ENCODE data around the gene TMEM168.
"Not testable (repeated sequence)": the region's sequence is repeated elsewhere in the genome, so short reads cannot be mapped to it uniquely, and the experiment has no call there.

Gene TMEM168, protein sequence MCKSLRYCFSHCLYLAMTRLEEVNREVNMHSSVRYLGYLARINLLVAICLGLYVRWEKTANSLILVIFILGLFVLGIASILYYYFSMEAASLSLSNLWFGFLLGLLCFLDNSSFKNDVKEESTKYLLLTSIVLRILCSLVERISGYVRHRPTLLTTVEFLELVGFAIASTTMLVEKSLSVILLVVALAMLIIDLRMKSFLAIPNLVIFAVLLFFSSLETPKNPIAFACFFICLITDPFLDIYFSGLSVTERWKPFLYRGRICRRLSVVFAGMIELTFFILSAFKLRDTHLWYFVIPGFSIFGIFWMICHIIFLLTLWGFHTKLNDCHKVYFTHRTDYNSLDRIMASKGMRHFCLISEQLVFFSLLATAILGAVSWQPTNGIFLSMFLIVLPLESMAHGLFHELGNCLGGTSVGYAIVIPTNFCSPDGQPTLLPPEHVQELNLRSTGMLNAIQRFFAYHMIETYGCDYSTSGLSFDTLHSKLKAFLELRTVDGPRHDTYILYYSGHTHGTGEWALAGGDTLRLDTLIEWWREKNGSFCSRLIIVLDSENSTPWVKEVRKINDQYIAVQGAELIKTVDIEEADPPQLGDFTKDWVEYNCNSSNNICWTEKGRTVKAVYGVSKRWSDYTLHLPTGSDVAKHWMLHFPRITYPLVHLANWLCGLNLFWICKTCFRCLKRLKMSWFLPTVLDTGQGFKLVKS

DNA sequence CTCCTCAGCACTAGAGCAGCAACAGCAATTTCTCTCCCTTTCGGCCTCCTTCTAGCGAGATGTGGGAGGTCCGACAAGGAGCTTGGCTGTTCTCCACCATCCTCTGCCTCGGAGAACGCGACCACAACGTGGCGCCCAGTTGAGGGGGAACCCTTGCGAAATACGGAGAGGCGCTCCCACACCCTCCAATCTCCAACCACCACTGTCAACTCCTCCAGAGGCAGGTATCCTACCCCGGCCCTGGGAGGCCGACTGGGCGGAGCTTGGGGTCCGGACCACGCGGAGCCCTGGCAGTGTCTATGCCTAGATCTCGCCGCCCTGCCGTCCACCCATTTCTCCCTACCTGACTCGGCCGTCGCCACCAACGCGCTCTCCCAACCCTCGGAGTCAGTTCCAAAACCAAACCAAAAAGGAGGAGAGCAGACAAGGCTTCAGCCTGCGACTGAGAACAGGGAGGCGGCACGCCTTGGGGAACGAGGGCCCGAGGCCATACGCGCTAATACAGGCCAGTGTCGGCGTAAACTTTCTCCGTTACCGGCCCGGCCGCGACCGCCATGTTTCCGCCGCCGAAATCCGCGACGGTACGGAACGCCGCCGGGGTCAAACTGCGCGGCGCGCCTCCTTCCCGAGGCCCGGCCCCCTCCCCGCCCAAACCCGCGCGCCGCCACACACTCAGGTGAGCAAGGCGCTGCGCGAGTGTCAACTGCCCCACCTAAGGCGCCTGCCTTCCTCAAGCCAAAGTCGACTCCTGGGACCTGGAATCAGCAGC, at the start of gene TMEM168:
Gene TMEM168, minus strand, starts transcription at position 577 of the 769 bp plus-strand sequence. CDS start 5,568 bp downstream, outside the sequence.
- DNase-seq = peak; percentile 91

DNA sequence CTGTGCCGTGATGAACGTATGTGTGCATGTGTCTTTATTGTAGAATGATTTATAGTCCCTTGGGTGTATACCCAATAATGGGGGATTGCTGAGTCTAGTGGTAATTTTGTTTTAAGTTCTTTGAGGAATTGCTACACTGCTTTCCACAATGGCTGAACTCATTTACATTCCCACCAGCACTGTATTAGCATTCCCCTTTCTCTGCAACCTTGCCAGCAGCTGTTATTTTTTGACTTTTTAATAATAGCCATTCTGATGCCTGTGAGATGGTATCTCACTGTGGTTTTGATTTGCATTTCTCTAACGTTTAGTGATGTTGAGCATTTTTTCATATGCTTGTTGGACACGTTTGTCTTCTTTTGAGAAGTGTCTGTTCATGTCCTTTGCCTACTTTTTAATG, 45.7 kb upstream of the TMEM168 start:
- DNase-seq = not testable (repeated sequence)

DNA sequence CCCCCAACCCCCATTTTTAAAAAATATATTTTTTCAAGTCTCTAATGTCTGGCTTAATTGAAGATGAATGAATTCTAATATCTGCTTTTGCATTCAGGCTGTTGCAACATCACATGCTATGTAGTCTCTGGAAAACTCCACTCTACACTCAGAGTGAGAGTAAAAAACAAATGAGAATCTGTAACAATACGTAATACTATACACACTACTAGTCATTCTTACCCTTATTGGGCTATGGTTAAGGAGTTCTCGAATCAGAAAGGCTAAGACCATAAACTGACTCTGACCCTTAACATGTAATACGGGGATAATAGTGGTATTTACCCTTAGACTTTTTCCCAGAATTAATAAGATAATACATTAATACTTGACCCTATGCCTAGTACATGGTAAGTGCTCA, 42.9 kb upstream of the TMEM168 start:
- DNase-seq = no peak

DNA sequence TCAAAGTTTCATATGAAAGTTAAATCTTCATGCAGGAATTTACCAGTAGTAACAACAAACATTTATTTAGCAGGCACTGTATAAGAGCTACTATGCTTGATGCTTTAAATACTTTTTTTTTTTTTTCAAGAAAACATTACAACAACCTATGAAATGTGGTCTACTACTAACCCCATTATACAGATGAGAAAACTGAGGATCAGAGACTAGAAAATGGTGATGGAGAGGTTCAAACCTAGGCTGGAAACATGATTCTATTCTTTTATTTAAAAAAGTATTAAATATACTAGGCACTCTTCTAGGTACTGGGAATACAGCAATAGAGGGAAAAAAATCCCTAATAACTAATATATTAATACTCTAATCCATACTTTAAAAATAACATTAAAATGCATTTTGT, 40.6 kb upstream of the TMEM168 start:
- DNase-seq = no peak

DNA sequence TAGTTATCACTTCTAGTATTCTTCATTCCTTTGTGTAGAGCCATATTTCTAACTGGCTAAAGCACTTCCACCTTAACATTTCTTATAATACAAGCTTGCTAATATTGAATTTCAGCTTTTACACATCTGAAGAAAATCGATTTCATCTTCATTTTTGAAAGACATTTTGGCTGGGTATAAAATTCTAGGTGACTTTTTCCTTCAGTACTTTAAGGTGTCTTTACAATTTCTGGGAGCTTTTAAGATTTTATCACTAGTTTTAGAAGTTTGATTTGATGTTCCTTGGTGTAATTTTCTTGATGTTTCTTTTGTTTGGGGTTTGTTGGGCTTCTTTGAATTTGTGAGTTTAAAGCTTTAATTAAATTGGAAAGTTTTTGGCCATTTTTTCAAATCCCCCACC, 38.5 kb upstream of the TMEM168 start:
- no peak for DNase-seq

DNA sequence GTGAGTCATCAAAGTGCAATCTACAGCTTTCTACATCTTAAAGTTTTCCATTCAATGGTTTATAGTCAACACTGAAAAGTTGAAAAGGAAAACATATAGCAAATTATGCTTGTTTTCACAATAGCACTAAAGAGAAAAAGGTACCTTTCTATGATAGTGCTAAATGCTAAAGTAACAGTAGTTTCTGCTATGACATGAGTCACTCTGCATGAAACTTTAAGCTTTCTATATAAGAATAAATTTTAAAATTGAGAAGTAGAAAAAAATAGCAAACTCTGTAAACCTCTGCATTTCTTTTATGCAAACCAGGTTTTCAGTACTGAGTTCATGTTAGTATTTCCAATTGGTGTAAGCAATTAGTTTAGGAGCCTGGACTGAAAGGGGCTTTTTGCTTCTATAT, 31.2 kb upstream of the TMEM168 start:
- no peak for DNase-seq

DNA sequence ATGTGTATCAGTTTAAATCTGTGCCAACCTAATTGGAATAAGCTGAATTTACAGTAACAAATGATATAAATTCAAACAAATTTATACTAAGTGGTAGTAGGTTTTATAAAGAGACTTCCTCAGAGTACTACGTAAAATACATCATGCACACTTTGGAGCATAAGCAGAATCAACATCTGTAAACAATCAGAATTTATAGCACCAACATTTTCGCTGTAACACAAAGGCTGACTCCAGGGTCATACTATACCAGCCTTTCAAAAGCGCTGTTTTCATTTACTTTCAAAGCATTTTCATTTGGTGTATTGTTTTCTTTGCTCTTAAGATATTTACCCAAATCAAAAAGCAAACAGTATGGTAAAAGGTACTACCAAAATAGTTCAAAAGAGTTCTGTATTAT, 29.3 kb upstream of the TMEM168 start:
- DNase-seq = no peak

DNA sequence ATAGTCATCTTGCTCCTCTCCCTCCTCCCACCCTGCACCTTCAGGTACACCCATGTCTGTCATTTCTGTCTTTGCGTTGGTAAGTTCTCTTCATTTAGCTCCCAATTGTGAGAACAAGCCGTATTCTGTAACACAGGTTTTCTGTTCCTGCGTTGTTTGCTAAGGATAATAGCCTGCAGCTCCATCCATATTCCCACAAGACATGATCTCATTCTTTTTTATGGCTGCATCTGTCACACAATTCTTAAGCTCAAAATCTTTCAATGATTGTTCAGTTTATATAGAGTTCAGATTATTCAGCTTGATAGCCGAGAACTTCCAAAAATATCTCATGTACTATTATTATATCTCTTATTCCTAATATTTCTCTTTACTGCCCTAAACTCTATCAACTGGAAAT, 16.0 kb upstream of the TMEM168 start:
- no peak for DNase-seq

DNA sequence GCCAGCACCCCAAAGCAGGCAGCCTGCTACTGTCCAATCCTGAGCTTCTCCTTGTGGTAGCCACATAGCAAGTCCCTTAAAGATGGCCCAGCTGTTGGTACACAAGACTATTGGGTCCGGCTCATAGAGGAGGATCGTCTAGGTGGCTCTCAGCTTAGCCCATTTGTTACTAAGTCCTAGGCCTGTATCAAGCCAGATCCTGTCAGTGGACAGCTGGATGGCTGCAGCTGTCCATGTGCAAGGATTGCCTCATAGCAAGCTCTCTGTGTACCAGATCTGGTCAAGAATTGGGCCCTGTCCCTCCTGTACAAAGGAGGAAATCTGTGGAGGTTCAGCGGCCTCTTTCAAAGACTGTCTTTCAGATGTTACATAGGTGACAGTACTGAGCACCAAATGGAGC, 12.2 kb upstream of the TMEM168 start:
- no peak for DNase-seq

DNA sequence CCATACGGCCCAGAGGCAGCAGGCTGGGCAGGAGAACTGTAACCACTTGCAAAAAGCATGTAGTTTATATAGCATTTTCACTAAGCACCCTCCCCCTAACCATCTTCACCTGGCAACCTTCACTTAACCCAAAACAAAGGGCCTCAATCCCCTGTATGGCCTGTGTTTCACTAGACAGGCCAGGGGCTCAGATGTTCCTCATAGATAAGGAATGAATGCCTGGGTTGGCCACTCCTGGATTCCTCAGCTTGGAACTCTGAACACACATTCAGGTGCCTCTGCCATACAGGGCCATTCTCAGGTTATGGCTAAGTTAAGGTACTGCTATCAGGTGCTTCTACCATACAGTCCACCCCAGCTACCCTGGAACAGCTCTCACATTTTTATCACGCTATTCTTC, 10.3 kb upstream of the TMEM168 start:
- DNase-seq = no peak

DNA sequence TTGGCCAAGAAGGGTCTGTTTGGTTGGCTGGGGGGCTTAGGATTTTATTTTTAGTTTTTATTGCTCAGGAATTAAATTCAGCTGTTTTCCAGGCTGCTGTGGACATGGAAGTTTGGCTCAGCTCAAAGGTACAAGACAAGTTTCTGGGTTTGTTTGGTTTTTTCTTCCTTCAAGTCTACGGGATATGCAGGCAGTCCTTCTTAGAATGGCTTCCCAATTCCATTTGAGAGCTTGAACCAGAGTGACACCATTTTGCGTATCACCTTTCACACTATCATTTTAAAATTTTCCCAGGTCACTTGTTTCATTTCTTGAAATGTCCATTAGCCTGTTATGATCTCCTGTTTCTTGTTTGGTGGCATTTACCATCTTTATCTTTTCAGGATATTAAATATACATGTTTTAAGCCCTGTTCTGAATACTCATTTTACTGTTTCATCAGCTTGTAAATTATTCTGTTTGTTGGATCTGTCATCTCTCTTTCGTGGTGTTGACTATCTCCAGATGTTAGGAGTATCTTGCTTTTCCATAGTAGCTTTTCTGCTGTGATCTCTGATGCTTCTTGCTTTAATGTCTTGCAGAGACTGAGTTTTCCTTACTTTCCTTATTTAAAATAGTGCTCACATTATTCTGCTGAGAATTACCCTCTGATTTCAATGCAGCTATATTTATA, 9.4 kb upstream of the TMEM168 start:
- no peak for DNase-seq

DNA sequence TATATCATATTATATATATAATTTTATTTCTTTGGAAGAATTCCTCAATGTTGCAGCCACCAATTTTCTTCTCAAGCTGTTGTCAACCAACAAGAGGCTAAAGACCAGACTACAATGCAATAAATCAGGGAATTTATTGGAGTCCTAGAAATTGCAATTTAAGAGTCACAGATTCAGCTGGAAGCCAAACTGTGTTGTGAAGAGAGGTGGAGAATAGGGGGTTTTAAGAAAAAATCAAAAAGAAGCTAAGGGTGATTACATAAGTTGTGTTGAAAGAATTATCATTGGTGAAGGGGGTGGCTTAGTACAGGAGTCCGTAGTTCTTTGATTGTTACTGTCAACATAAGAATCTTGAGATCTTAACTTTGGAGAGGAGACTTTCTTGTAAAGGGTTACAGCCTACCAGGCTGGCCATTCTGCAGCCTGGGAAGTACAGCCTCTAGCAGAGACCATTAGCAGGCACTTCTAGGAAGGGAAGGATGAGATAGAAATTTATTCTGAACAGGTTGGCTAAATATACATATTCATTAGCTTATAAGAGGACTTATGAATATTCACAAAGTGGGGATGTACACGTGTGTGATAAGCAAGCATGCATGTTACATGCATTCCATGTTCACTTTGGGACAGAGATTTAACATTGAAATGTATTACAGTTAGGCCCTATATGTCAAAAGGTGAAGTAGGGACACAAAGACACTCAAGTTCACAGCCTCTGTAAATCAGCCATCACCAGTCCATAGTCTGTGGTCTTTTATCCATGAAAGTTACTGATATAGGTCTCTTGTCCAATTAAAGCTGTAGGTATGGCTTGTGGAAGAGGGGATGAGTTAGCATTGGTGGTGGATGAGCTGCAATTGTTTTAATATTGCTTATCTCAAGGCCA, 8.3 kb upstream of the TMEM168 start:
- DNase-seq = no peak

DNA sequence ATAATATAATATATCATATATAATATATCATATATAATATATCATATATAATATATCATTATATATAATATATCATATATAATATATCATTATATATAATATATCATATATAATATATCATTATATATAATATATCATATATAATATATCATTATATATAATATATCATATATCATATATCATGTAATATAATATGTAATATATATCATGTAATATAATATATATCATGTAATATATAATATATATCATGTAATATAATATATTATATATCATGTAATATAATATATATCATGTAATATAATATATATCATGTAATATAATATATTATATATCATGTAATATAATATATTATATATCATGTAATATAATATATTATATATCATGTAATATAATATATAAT, 6.4 kb upstream of the TMEM168 start:
- DNase-seq = not testable (repeated sequence)

DNA sequence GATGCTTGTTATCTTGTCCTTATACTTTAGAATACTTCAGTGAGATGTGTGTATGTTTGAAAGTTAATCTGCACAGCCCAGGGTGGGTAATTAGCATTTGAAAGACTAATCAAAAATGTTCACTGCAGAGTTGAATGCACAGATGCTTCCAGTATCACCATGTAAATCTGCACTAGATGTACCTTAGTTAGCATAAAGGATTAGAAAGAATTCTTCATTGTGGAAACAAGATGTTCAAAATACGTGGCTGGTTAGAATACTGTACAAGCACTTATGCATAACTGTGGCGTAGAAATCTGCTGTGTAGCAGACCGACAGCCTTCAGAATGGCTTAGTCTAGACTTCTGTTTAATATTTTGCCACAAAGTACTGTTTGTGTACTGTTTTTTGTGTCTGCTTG, 2.2 kb upstream of the TMEM168 start:
- no peak for DNase-seq

DNA sequence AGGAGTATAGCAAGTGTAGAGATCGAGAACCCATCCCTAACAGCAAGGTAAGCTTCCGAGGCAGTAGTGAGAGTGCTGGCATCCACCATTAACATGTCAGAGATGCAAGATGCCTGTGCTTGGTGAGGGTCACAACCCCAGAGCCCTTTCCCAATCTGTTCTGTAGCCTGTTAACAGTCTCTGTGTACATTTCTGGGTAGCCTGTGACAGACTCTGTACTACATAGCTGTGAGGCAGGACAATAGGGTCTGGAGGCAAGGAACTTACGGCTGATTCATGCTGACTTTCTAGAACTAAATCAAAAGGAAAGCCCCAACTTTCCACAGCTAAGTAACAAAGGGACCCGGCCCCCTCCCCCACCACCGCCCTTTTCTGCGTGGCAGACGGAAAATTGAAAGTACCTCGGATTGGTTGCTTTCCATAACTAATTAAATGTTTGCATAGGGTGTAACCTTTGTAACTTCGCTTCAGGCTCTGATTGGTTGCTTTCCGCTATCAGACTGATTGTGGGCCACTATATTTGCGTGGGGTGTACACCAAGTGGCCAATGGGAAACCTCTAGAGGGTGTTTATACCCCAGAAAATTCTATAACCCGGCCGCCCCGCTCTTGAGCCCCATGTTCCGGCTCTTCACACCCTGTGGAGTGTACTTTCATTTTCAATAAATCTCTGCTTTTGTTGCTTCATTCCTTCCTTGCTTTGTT, 1.4 kb upstream of the TMEM168 start:
- no peak for DNase-seq

DNA sequence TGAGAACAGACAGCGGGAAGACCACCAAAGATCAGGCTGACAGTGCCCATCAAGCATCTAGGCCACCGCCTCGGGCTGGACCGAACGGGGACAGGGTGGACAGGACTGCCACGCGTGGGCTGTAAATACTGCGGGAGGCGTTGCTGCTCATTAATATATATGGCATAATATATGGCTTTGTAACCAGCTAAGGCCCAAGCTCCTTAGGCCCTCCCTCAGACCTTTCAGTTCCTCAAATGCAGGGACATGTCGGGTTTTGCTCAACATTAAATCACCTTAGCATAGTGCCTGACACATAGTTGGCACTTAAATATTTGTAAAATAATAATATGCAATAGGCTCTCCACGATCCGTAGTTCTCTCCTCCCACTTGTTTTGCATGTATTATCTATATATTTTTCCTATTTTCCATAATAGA, 402 bp upstream of the TMEM168 start:
- DNase-seq = no peak

DNA sequence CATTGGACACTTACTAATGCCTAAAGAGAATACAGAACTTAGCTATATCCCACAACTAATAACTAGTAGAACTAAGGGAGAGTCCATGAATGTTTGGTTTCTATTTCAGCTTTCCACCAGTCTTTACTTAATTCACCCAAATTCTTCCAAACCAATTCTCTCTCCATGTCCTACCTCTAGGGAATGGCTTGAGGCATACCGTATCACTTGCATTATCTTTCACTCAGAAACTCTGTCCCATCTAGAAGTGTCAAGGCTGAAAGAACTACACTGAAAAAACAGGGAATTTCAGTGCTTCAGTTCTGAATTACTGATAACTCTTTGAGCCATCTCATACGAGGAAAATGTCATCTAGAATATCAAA, 758 bp downstream of the TMEM168 start:
- DNase-seq = no peak

DNA sequence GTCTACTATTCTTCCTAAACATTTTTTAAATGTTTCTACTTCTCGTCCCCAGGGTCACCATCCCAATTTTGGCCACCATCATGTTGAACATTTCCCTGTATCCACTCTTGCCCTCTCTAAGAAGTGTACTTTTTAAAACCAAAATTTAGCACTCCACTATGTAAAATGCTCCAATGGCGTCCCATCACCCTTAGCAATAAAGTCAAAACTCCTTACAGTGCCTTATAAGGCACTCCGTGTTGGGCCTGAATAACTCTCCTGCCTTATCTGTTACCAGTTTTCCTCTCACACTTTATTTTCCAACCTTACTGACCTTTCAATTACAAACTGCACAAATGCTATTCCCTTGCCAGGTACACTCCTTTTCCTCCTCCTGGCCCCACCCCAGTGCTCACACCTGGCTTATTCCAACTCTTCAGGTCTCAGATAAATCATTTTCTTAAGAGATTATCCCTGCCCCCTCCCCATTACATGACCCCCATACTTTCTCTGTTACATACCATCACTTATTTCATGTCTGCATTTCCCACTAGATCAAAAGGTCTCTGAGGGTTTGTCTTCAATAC, 1.3 kb downstream of the TMEM168 start:
- DNase-seq = no peak

DNA sequence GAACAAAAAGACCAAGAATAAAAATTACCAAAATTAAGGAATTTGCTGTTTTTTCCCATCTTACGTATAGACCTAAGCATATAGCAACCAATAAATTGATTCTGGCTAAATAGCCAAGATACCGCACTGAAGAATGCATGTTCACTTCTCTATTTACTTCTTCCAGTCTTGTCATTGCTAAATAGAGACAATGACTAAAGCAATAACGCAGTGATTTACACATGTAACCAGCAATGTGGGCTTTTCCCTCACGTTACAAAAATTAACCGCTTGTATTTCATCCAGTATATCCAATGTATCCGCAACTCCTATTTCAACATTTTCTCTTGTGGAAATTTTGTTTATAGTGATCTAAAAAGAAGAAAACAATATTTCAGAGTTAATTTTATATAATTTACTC, 5.6 kb downstream of the TMEM168 start:
- no peak for DNase-seq

DNA sequence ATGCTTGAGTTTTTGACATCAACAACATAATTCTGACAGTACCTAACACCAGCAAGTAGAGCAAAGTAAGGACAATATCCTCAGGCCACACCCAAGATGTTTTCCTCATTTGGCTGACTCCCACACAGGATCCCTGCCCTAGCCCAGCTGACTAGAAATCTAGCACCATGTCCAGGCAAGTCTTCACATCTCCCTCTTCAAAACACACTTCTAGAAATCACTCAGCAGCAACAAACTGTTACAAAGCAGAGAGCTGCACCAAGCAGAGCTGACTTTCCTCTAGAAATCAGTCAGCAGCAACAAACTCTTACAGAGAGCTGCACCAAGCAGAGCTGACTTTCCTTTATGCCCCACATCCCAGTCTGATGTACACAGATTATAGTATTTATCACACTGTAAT, 7.7 kb downstream of the TMEM168 start:
- peak; percentile 27 for DNase-seq

DNA sequence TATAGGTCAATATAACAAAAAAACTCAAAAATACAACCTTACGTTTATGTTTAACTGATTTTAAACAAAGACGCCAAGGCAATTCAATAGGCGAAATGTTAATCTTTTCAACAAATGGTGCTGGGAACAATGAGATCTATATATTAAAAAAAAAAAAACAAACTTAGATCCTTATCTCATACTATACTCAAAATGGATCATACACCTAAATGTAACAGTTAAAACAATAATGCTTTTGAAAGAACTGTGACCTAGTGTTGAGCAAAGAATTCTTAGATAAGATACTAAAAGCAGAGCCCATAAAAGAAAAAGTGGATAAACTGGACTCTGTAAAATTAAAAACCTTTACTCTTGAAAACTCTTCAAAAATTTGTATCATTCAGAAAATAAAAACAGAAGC, 8.6 kb downstream of the TMEM168 start:
- no peak for DNase-seq
